ENCODE results near the gene SFXN5.

The SFXN5 gene

DNA sequence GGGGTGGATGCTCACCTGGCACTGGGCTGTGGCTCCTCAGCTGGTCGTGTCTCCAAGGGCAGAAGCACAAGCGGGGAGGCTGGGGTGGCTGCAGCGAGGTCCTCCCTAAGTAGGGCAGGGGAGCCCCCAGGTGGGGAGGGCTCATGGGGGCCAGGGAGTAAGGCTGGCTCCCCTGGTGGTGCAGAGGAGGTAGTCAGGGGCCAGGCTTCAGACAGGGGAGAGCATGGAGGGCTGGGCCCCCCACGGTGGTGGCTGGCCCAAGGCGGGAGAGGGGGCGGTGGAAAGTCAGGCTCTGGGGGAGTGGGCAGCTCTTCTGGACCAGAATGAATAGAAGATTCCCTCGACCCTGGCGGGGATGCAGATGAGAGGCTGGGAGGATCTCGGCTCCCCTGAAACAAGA is 8.1 kb upstream of the SFXN5 start:
- no peak for DNase-seq (ENCODE audit: extremely low read depth, low read depth)
- TF ChIP-seq, protein P1, sequence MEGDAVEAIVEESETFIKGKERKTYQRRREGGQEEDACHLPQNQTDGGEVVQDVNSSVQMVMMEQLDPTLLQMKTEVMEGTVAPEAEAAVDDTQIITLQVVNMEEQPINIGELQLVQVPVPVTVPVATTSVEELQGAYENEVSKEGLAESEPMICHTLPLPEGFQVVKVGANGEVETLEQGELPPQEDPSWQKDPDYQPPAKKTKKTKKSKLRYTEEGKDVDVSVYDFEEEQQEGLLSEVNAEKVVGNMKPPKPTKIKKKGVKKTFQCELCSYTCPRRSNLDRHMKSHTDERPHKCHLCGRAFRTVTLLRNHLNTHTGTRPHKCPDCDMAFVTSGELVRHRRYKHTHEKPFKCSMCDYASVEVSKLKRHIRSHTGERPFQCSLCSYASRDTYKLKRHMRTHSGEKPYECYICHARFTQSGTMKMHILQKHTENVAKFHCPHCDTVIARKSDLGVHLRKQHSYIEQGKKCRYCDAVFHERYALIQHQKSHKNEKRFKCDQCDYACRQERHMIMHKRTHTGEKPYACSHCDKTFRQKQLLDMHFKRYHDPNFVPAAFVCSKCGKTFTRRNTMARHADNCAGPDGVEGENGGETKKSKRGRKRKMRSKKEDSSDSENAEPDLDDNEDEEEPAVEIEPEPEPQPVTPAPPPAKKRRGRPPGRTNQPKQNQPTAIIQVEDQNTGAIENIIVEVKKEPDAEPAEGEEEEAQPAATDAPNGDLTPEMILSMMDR (IDR thresholded peaks at IDR 0.05; ENCODE audit: low read depth, low read length), result no peak

DNA sequence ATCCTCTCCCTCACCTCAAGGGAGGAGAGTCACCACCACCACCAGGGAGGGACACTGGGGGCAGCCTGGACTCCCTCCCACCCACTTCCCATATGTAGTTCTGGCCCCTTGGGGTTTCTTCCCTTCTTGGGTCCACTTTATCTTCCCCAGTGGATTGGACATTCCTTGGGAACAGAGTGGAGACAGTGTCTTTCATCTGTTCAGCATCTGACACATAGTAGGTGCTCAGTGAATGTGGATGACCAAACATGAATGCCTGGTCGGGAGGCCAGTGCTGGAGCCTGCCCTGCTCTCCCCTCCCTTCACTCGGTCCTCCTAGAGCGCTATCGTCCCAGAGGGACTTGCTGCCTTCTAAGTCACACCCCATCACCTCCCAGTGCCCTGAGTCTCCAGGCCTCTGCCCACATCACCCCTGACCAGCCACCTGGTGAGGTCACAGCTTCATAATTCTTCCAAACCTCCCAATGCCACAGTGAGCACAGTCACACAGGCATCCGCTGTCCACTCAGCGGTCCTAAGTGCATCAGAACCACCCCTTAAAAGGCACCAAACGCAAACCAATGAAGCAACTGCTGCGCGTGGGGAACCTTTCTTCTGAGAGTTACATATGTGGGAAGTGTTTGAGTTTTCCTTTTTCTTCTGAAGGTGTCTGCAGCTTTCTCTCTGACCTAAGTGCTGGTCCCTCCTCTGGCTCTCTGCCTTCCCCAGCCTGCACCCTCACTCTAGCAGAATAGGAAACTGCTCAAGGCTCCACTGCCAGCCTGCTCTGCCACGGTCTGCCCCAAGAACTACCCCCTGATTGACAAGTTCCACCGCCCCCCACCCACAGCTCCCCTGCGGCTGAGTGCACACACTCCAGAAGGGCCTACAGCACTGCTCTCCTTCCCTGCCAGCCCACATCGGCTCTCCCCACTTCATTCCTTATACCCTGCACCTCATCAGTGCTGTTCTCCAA is 7.2 kb upstream of the SFXN5 start:
- TF ChIP-seq, protein P1 (IDR thresholded peaks at IDR 0.05; ENCODE audit: low read depth, low read length), result no peak

DNA sequence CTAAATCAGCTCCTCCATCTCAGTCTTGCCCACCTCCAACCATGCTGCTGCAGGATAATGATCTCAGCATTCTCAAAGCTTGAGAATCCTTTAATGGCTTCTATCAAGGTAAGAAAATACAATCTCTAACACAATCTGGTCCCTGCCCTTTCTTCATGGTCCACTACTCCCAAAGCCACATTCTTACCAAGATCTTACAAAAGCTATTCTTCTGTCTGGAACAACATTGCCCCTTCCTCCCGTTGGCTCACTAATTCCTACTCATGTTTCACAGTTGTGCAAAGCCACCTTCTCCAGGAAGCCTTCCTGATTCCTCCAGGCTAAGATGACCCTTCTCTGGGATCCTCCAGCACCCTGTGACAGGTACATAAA is 5.9 kb upstream of the SFXN5 start:
- no peak for DNase-seq (ENCODE audit: extremely low read depth, low read depth)
- TF ChIP-seq, protein P1 (IDR thresholded peaks at IDR 0.05; ENCODE audit: low read depth, low read length), result no peak

More for the DNA sequence above, 7.2 kb upstream of the SFXN5 start:
- no peak for DNase-seq (ENCODE audit: extremely low read depth, low read depth)

DNA sequence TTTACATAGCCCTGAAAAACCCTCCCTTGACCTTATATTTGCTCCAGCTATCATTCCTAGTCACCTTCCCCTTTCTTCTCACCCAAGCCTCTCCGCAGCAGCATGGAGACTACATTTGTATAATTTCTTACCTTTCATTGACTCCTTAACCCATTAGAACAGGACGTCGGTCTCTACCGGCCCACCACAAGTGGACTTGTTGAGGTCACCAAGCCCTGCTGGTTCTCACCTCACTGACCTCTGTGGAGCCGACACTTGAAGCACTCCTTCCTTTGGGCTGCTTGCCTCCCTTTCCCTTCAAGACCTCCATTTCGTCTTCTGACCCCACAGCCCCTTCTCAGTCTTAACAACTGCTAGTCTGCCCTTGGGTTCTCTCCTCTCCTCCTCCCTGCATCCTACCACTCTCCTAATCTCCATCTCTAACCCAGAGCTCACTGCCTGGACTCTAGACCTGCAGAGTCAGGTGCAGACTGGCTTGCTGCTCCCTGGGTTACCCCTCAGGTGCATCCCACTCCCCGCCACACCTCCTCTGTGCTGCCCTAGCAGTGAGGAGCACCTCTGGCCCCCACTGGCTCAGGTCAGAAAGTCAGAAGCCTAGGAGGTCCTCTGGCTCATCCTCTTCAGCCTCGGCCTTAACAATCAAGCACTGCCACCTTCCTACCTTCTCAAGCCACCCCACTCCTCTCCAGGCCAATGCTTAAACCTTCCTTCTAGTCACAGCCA is 5.3 kb upstream of the SFXN5 start:
- TF ChIP-seq, protein P1 (IDR thresholded peaks at IDR 0.05; ENCODE audit: low read depth, low read length), result no peak
- no peak for DNase-seq (ENCODE audit: extremely low read depth, low read depth)

DNA sequence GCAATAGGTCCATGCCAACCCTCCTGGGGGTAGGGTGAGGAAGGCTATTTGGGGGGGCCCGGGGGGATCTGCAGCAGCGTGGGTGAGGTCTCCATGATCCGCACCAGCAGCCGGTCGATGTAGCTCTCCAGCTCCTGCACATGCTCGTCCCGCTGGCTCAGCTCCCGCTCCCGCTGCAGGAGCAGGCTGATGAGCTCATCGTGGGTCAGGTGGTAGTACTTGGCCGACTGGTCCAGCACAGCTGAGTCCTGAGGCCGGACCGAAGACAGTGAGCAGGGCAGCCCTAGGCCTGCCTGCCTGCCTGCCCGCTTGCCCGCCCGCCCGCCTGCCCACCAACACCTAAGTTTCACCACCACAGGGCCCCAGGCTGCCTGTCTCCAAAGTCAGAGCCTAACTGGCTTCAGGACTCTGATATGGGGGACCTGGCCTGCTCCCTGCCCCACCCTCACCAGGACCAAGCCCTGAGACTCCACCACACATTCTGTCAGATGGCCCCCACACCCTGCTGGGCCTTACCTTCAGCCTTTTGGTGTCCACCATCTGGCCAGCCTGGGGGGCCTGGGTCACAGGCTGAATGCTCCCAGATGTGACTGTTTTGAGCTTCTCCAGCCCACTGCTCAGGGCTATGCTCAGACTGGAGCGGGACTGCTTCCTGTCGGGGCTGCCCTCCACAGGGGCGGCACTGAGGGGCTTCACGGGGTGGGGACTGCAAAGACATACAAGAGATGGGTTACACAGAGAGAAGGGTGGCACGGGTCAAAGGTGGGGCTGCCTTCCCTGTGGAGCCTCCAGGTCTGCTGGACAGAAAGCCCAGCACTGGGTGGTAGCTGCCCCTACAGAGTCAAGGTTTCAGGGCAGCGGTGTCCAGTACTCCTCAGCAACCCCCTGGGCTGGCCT is 4.2 kb upstream of the SFXN5 start:
- no peak for DNase-seq (ENCODE audit: extremely low read depth, low read depth)

DNA sequence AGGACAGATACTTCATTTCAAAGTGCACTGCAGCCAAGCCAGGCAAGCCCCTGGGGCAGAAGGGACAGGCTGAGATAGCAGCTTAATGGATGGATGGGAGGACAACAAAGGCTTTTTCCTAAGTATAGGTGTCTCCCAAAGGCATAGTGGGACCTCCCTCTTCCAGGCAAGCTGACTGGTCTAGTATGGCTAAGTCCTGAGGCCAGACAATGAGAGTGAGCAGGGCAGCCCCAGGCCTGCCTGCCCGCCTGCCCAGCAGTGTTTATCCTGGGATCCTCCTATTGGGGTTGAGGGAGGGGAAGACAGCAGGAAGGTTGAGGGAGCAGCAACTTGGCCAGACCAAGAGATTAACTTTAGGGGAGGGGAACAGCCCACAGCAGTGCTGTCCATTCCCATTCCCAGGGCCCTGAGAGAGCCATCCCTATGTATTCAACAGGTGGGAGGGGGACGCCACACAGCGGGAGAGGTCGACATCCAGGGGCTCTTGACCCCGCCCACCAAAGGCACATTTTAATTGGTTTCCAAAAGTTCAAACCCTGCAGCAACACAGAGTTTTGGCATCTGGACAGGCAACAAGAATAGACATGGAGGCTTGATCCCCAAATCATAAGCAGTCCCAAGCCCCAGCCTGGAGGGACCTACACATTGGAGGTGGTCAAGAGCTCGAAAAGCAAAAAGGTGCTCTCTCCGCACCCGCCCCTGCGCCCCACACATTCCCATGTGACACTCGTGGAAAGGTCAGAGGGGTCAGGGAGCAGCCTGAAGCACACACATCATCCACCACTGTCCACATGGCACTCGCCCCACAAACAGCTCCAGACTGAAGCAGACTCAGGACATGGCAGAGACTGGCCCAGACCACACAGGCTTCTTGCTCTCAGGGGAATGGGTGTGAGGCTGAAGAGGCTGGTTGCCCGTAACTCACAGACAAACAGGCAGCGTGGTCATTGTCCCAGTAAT is 2.9 kb upstream of the SFXN5 start:
- no peak for DNase-seq (ENCODE audit: extremely low read depth, low read depth)
- TF ChIP-seq, protein P1 (IDR thresholded peaks at IDR 0.05; ENCODE audit: low read depth, low read length), result no peak

More for the DNA sequence above, 4.2 kb upstream of the SFXN5 start:
- TF ChIP-seq, protein P1 (IDR thresholded peaks at IDR 0.05; ENCODE audit: low read depth, low read length), result no peak

Data from AG09319 (cell line).